OCI-LY7 (cell line): ENCODE data around the gene CCSER2.

Experiments used
- EZH2phosphoT487 ChIP-seq: fragments of 200-600 bp; sonication (generic); IDR thresholded peaks from 2 replicates; pipeline ENCODE4 v1.6.1; 2018; ENCODE audit warnings: low read depth, borderline replicate concordance, mild to moderate bottlenecking, mixed run types, antibody characterized with exemption, low read length, moderate library complexity, mixed read lengths
- TF ChIP-seq, protein P1 (sequence below): fragments of 200-600 bp; sonication (generic); conservative IDR thresholded peaks from 2 replicates; pipeline ENCODE4 v1.5.1; 2014; ENCODE audit warnings: mild to moderate bottlenecking, antibody characterized with exemption, low read length, moderate library complexity, mixed read lengths

DNA sequence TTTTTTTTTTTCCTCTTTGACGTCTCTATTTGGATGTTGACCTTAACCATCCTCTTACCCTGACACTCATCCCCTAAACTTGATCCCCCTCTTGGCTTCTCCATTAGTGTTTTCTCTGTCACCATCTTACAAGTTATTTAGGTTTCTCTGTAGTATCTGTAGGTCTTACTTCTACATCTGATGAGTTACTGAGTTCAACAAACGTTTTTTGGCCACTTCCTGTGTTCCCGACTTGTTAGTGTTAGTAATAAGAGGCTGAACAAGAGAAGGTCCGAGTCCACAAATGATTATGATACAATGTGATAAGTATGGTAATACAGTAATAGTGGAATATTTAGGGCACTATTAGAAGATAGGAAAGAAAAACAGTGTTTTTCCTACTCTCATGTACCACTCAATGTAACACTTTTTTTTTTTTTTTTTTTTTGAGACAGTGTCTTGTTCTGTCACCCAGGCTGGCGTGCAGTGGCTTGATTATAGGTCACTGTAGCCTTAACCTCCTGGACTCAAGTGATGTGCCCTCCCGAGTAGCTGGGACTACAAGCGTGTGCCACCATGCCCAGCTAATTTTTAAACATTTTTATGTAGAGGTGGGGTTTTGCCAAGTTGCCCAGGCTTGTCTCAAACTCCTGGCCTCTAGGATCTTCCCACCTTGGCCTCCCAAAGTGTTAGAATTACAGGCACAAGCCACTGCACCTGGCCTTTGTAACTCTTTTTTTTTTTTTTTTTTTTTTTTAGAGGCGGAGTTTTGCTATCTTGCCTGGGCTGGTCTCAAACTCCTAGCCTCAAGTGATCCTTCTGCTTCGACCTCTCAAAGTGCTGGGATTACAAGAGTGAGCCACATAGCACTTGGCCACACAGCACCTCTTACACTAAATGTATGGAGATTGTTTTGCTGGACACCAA is 12.5 kb downstream of the CCSER2 start:
- TF ChIP-seq, protein P1, sequence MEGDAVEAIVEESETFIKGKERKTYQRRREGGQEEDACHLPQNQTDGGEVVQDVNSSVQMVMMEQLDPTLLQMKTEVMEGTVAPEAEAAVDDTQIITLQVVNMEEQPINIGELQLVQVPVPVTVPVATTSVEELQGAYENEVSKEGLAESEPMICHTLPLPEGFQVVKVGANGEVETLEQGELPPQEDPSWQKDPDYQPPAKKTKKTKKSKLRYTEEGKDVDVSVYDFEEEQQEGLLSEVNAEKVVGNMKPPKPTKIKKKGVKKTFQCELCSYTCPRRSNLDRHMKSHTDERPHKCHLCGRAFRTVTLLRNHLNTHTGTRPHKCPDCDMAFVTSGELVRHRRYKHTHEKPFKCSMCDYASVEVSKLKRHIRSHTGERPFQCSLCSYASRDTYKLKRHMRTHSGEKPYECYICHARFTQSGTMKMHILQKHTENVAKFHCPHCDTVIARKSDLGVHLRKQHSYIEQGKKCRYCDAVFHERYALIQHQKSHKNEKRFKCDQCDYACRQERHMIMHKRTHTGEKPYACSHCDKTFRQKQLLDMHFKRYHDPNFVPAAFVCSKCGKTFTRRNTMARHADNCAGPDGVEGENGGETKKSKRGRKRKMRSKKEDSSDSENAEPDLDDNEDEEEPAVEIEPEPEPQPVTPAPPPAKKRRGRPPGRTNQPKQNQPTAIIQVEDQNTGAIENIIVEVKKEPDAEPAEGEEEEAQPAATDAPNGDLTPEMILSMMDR = no peak
- TF ChIP-seq EZH2phosphoT487 = no peak
